Loucy (cell line): ENCODE results near the gene KCNN3.

Source experiments
- H2AFZ ChIP-seq: fragments of 200-600 bp; sonication (generic); 2 replicates; pipeline ENCODE4 v1.6.0; 2016; ENCODE audit warnings: antibody characterized with exemption, mild to moderate bottlenecking, low read length, moderate library complexity
- H3F3A ChIP-seq: fragments of 200-600 bp; 2 replicates; pipeline ENCODE4 v1.6.0; 2016; ENCODE audit warnings: antibody characterized with exemption, low read depth, mild to moderate bottlenecking
- H3K27me3 ChIP-seq: fragments of 200-600 bp; sonication (generic); 2 replicates; pipeline ENCODE4 v1.6.1; 2014; ENCODE audit warnings: low read length, mild to moderate bottlenecking; ENCODE audit not compliant: insufficient read depth, poor library complexity, severe bottlenecking
- H3K36me3 ChIP-seq: fragments of 200-600 bp; sonication (generic); 2 replicates; pipeline ENCODE4 v1.6.1; 2016; ENCODE audit warnings: low read length; ENCODE audit not compliant: insufficient read depth
- H3K4me1 ChIP-seq: fragments of 200-600 bp; sonication (generic); 2 replicates; pipeline ENCODE4 v1.5.1; 2014; ENCODE audit warnings: low read length, mild to moderate bottlenecking; ENCODE audit not compliant: insufficient read depth, poor library complexity, severe bottlenecking
- H3K4me2 ChIP-seq: fragments of 200-600 bp; sonication (generic); 2 replicates; pipeline ENCODE4 v1.6.0; 2014; ENCODE audit warnings: antibody characterized with exemption, low read length, low read depth, mild to moderate bottlenecking; ENCODE audit not compliant: poor library complexity, severe bottlenecking
- H3K4me3 ChIP-seq: fragments of 200-600 bp; sonication (generic); 2 replicates; pipeline ENCODE4 v1.5.1; 2014; ENCODE audit warnings: low read length, mild to moderate bottlenecking, mixed read lengths; ENCODE audit not compliant: poor library complexity, severe bottlenecking
- H3K79me2 ChIP-seq: fragments of 200-600 bp; sonication (generic); 2 replicates; pipeline ENCODE4 v1.6.1; 2014; ENCODE audit warnings: low read length; ENCODE audit not compliant: insufficient read depth
- H3K9ac ChIP-seq: fragments of 200-600 bp; sonication (generic); 2 replicates; pipeline ENCODE4 v1.6.0; 2014; ENCODE audit warnings: mild to moderate bottlenecking, low read depth, low read length, moderate library complexity; ENCODE audit not compliant: poor library complexity, severe bottlenecking
- H3K9me2 ChIP-seq: fragments of 200-600 bp; sonication (generic); replicated peaks from 2 replicates; pipeline ENCODE4 v1.6.1; 2016; ENCODE audit warnings: low read depth, low read length, mixed read lengths
- H3K9me3 ChIP-seq: fragments of 200-600 bp; sonication (generic); 2 replicates; pipeline ENCODE4 v1.6.1; 2014; ENCODE audit warnings: mild to moderate bottlenecking, antibody characterized with exemption, low read length, low read depth; ENCODE audit not compliant: insufficient read depth
- H4K20me1 ChIP-seq: fragments of 200-600 bp; sonication (generic); 2 replicates; pipeline ENCODE4 v1.6.0; 2014; ENCODE audit warnings: antibody characterized with exemption, low read length, mild to moderate bottlenecking; ENCODE audit not compliant: insufficient read depth, poor library complexity, severe bottlenecking
- EZH2phosphoT487 ChIP-seq: fragments of 200-600 bp; IDR thresholded peaks from 2 replicates; pipeline ENCODE4 v1.6.1; 2018; ENCODE audit warnings: antibody characterized with exemption, mild to moderate bottlenecking, moderate library complexity, borderline replicate concordance
- TF ChIP-seq, protein P1 (sequence below): fragments of 200-600 bp; sonication (generic); conservative IDR thresholded peaks from 2 replicates; pipeline ENCODE4 v1.5.1; 2014; ENCODE audit warnings: mild to moderate bottlenecking, antibody characterized with exemption, low read length

KCNN3 gene

GRCh38 chr1:154837034-154837671 is 32.9 kb downstream of the KCNN3 start:
- Histone ChIP-seq H3K9ac (no peak overlapping the region), H4K20me1 (no peaks in the 10 kb centered on the region), H3K9me3 (no peaks in the 10 kb centered on the region), H3F3A (no peaks in the 10 kb centered on the region), H3K27me3 (no peaks in the 10 kb centered on the region), H3K4me2 (no peak overlapping the region), H2AFZ (no peak overlapping the region), H3K9me2 (no peaks in the 10 kb centered on the region), H3K79me2 (no peaks in the 10 kb centered on the region), H3K36me3 (no peaks in the 10 kb centered on the region), H3K4me3 (no peak overlapping the region), H3K4me1 (peaks cover 11% of the 10 kb centered on the region)
- TF ChIP-seq EZH2phosphoT487 = no peak
- TF ChIP-seq, protein P1, sequence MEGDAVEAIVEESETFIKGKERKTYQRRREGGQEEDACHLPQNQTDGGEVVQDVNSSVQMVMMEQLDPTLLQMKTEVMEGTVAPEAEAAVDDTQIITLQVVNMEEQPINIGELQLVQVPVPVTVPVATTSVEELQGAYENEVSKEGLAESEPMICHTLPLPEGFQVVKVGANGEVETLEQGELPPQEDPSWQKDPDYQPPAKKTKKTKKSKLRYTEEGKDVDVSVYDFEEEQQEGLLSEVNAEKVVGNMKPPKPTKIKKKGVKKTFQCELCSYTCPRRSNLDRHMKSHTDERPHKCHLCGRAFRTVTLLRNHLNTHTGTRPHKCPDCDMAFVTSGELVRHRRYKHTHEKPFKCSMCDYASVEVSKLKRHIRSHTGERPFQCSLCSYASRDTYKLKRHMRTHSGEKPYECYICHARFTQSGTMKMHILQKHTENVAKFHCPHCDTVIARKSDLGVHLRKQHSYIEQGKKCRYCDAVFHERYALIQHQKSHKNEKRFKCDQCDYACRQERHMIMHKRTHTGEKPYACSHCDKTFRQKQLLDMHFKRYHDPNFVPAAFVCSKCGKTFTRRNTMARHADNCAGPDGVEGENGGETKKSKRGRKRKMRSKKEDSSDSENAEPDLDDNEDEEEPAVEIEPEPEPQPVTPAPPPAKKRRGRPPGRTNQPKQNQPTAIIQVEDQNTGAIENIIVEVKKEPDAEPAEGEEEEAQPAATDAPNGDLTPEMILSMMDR = no peak

GRCh38 chr1:154835531-154836324 is 34.4 kb downstream of the KCNN3 start:
- Histone ChIP-seq H3K9me2 (no peaks in the 10 kb centered on the region), H2AFZ (no peak overlapping the region), H3K4me1 (peaks cover 8% of the 10 kb centered on the region), H3F3A (no peaks in the 10 kb centered on the region), H4K20me1 (no peaks in the 10 kb centered on the region), H3K79me2 (no peaks in the 10 kb centered on the region), H3K9ac (no peak overlapping the region), H3K36me3 (no peaks in the 10 kb centered on the region), H3K27me3 (no peaks in the 10 kb centered on the region), H3K4me2 (no peak overlapping the region), H3K9me3 (no peaks in the 10 kb centered on the region), H3K4me3 (no peak overlapping the region)
- TF ChIP-seq, protein P1 = no peak
- no peak for TF ChIP-seq EZH2phosphoT487

DNA sequence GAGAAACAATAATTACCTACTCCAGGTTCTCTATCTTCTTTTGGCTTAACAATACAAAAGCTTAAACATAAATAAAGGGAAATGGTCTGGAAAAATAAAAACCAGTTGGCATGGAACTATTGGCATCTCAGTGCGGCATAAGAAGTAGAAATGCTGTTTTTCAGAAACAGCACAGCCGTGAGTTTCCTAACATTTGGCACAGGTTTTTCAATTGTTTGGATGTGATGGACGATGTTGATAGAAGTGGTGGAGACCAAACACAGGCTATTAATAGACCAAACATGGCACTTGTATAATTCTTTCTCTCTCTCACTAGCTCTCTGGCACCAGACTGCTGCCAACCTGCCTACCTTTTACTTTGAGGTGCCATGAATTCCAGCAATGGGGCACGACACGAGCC is 36.2 kb downstream of the KCNN3 start:
- H3K9ac ChIP-seq = no peak overlapping the region
- no peak for TF ChIP-seq EZH2phosphoT487
- TF ChIP-seq, protein P1 = no peak
- no peak overlapping the region for H3K4me2 ChIP-seq
- no peaks in the 10 kb centered on the region for H3F3A ChIP-seq
- no peaks in the 10 kb centered on the region for H4K20me1 ChIP-seq
- no peaks in the 10 kb centered on the region for H3K9me3 ChIP-seq
- no peaks in the 10 kb centered on the region for H3K4me1 ChIP-seq
- no peaks in the 10 kb centered on the region for H3K36me3 ChIP-seq
- no peaks in the 10 kb centered on the region for H3K79me2 ChIP-seq
- no peak overlapping the region for H3K4me3 ChIP-seq
- no peaks in the 10 kb centered on the region for H3K9me2 ChIP-seq
- no peak overlapping the region for H2AFZ ChIP-seq
- H3K27me3 ChIP-seq = no peaks in the 10 kb centered on the region
